GM13976 (cell line): Measurements from ENCODE around the gene SRRT.
"Not testable (repeated sequence)": the region's sequence is repeated elsewhere in the genome, so short reads cannot be mapped to it uniquely, and the experiment has no call there.

Experiments used
- DNase-seq: peaks from one replicate; pipeline ENCODE4 v3.0.0; 2012; ENCODE audit warnings: low spot score
- in situ Hi-C: fragments of 300-500 bp; cut with MboI; formaldehyde crosslinking; loops from one replicate; pipeline ENCODE4 v1.12.0; 2022; ENCODE audit warnings: low sequenced_read_pairs, mixed read lengths, inconsistent platforms; ENCODE audit not compliant: unreplicated experiment
- TF ChIP-seq, protein P1 (sequence below): IDR thresholded peaks from 2 replicates; pipeline ENCODE4 v1.5.1; 2012; ENCODE audit warnings: borderline replicate concordance, mild to moderate bottlenecking; ENCODE audit not compliant: insufficient read depth; ENCODE audit errors: extremely low read depth, missing control alignments, control extremely low read depth

Gene SRRT

DNA sequence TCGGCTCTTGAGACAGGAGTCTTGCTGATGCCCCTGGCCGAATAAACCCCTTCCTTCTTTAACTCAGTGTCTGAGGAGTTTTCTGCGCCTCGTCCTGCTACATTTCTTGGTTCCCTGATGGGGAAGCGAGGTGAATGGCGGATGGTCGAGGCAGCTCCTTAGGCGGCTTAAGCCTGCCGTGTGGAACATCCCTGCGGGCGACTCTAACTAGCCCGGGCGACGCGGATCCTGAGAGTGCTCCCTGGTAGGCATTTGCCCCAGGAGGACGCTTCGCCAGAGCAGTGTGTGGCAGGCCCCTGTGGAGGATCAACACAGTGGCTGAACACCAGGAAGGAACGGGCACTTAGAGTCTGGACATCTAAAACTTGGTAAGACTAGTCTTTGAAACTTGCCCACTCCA lies 35.5 kb upstream of the SRRT start:
- in situ Hi-C loops, result no loop called here
- TF ChIP-seq, protein P1, sequence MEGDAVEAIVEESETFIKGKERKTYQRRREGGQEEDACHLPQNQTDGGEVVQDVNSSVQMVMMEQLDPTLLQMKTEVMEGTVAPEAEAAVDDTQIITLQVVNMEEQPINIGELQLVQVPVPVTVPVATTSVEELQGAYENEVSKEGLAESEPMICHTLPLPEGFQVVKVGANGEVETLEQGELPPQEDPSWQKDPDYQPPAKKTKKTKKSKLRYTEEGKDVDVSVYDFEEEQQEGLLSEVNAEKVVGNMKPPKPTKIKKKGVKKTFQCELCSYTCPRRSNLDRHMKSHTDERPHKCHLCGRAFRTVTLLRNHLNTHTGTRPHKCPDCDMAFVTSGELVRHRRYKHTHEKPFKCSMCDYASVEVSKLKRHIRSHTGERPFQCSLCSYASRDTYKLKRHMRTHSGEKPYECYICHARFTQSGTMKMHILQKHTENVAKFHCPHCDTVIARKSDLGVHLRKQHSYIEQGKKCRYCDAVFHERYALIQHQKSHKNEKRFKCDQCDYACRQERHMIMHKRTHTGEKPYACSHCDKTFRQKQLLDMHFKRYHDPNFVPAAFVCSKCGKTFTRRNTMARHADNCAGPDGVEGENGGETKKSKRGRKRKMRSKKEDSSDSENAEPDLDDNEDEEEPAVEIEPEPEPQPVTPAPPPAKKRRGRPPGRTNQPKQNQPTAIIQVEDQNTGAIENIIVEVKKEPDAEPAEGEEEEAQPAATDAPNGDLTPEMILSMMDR, result no peak
- no peak for DNase-seq

DNA sequence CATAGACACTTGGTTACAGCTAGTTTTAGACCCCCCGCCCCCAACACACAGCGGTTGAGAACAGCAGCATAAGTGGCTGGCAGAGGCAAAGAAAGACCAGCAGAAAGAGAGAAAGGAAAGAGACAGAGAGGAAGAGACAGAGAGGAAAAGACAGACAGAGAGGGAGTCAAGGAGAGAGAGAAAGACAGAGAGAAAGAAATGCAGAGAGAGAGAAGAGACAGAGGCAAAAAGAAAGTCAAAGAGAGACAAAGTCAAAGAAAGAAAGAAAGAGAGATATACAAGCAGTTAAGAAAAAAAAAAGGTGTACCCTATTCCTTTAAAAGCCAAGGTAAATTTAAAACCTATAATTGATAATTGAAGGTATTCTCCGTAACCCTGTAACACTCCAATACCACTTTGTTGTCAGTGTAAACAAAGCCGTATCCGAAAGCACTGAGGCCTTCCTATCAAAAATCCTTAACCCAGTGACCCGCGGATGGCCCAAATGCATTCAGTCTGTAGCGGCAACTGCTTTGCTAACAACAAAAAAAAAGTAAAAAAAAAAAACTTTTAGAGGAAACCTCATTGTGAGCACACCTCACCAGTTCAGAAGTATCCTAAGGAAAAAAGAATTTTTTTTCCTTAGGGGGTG lies 34.3 kb upstream of the SRRT start:
- in situ Hi-C loops, result no loop called here
- TF ChIP-seq, protein P1, result no peak

DNA sequence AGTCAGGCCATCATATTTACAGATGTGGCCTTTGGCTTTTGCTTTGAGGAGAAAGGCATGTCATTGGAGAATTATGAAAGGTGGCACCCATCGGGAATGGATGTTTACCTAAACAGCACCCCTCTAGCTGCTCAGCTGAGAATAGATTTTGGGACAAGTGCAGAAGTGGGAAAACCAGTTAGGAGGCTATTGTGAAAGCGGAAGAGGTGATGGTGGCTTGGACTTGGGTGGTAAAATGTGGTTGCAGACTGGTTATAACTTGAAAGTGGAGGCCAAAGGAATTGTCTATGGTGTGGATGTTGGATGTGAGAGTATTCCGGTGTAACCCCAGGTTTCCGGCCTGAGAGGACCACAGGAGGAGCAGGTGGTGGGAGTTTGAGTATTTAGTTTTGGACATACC lies 27.5 kb upstream of the SRRT start:
- TF ChIP-seq, protein P1, result no peak
- no peak for DNase-seq
- in situ Hi-C loops, result no loop called here

More for the DNA sequence above, 34.3 kb upstream of the SRRT start:
- no peak for DNase-seq

DNA sequence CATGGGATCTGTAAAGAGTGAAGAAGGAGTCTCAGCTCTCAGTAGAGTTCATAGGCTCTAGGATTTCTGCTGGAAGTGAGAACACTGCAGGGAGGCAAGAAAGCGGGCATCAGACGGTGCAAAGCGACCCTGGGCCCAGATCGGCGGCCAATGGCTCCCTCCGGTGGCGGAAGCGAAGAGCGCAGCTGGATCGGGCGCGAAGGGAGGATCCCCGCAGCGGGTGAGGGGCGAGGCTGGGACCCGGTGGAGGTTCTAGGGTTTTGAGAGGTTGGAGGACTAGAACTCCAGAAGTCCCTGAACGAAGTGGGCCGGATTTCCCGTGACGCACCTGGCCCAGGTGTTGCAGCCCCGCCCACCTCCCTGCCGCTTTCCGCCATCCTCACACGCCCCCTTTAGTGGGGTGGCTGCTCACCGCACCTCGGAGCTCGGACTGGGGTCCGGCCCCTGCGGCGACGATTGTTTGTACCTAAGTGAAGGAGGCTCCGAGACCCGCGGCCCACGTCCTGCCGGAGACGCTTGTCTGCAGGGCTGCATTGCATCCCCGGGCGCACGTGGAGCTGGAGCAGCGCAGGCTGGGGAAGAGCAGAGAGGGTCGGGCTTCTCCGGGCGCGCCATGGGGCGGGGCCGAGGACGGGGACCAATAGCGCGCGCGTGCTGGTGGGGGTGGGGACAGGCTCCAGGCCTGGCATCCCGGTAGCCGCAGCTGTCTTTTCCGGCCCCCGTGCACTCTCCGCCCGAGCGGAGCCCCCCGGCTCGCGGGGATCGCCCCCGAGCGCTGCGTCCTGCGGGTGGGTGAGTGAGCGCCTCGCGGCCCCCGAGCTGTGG lies 22.6 kb upstream of the SRRT start, which contains the start of gene SLC12A9:
Gene SLC12A9 (plus strand): TSS at position 666 of the 825 bp plus-strand sequence. CDS start 1,485 bp downstream, outside the sequence.
- in situ Hi-C loops, result loop anchor here (25.0 kb wide), 1 partner anchor 390 kb away; the partner anchor contains the start of gene SPACDR
- TF ChIP-seq, protein P1, result peak; percentile 91
- peak; percentile 98 for DNase-seq

DNA sequence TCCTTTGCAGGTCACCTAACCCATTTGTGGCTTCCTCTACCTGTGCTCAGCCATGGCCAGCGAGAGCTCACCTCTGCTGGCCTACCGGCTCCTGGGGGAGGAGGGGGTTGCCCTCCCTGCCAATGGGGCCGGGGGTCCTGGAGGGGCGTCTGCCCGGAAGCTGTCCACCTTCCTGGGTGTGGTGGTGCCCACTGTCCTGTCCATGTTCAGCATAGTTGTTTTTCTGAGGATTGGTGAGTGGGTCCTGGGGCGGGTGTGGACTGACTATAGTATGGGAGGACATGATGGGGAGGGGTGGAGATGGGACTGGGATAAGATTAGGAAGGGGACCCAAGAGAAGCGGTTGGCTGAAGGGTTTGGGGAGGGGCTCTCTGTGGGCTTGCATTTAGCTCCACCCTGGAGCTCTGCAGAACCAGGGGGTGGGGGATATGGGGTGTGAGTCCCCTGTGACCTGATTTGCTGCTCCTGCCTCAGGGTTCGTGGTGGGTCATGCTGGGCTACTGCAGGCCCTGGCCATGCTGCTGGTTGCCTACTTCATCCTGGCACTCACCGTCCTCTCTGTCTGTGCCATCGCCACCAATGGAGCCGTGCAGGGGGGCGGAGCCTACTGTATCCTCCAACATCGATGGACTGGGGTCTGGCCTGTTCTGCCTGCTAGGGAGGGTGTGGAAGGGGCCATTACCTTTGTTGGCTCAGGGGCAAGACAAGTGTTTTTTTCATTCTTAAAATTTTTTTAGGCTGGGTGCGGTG lies 20.6 kb upstream of the SRRT start:
- TF ChIP-seq, protein P1, result no peak
- DNase-seq, result no peak
- in situ Hi-C loops, result loop anchor here (25.0 kb wide), 1 partner anchor 392 kb away; the partner anchor contains the start of gene SPACDR

DNA sequence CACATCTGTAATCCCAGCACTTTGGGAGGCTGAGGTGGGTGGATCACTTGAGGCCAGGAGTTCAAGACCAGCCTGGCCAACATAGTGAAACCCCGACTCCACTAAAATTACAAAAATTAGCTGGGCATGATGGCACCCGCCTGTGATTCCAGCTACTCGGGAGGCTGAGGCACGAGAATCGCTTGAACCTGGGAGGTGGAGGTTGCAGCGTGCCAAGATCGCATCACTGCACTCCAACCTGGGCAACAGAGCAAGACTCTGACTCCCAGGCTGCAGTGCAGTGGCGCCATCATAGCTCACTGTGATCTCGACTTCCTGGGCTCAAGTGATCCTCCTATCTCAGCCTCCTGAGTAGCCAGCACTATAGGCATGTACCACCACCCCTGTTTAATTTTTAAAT lies 20.0 kb upstream of the SRRT start:
- DNase-seq, result not testable (repeated sequence)
- in situ Hi-C loops, result loop anchor here (25.0 kb wide), 1 partner anchor 393 kb away; the partner anchor contains the start of gene SPACDR
